B cell (primary cell): ENCODE measurements around the gene NDST3. TPM values are rescaled to one million over a fixed set of nuclear protein-coding genes. Genes with fewer than 3 reads are reported as not detected.

ENCODE experiments used
- ATAC-seq: fragments of 200-7000 bp; cut with Tn5 transposase; one replicate; pipeline ENCODE4 v1.10.0; 2021; ENCODE audit warnings: low read depth, mild to moderate bottlenecking, moderate number of reproducible peaks, moderate library complexity
- CTCF ChIA-PET: fragments of 350-600 bp; sonication (Branson Sonifier 250); formaldehyde crosslinking; loops from one replicate; lab custom pipeline; 2021; ENCODE audit warnings: antibody characterized with exemption, inconsistent platforms; lab: Charles Lee
- POLR2A ChIA-PET: fragments of 350-600 bp; sonication (Branson Sonifier 250); formaldehyde crosslinking; loops from one replicate; lab custom pipeline; 2021; ENCODE audit warnings: antibody characterized with exemption; lab: Charles Lee
- DNase-seq: peaks from one replicate; pipeline ENCODE4 v3.0.0; 2013
- H2AFZ ChIP-seq: 2 replicates; pipeline ENCODE4 v1.6.1; 2012; ENCODE audit warnings: mild to moderate bottlenecking, low read depth, low read length; ENCODE audit not compliant: insufficient read depth, poor library complexity, severe bottlenecking
- H3K27ac ChIP-seq, 2 donors: 1 replicate in 1 of 2; 2 replicates in 1 of 2; pipeline ENCODE4 v1.5.1; 2012 to 2013; ENCODE audit warnings: low read length in 2 of 2, mild to moderate bottlenecking in 2 of 2, moderate library complexity in 1 of 2
- H3K27me3 ChIP-seq, 4 experiments: fragments of 200-600 bp in 1 of 4; sonication (generic) in 1 of 4; replicated peaks in 1 of 4; 1 replicate in 2 of 4; 2 replicates in 2 of 4; pipeline versions ENCODE4 v1.6.1 to v1.7.0; 2013 to 2016; ENCODE audit warnings: low read length in 3 of 4, mild to moderate bottlenecking in 2 of 4, mixed read lengths in 1 of 4, moderate library complexity in 1 of 4; ENCODE audit not compliant: insufficient read depth in 4 of 4, control insufficient read depth in 3 of 4; ENCODE audit errors: control extremely low read depth in 1 of 4
- H3K36me3 ChIP-seq, 2 experiments: replicated peaks in 1 of 2; 1 replicate in 1 of 2; 2 replicates in 1 of 2; pipeline versions ENCODE4 v1.6.1 to v1.7.1; 2013; ENCODE audit warnings: low read length in 1 of 2; ENCODE audit not compliant: insufficient read depth in 2 of 2, control insufficient read depth in 1 of 2; ENCODE audit errors: control extremely low read depth in 1 of 2, extremely low read depth in 1 of 2
- H3K4me1 ChIP-seq, 2 donors: fragments of 200-600 bp in 1 of 2; sonication (generic) in 1 of 2; 1 replicate in 1 of 2; 2 replicates in 1 of 2; pipeline versions ENCODE4 v1.5.1 to v1.6.1; 2013 to 2017; ENCODE audit warnings: low read length in 2 of 2; ENCODE audit not compliant: control insufficient read depth in 2 of 2, insufficient read depth in 2 of 2
- H3K4me2 ChIP-seq: replicated peaks from 2 replicates; pipeline ENCODE3; 2012; ENCODE audit warnings: mild to moderate bottlenecking, low read depth, low read length; ENCODE audit not compliant: poor library complexity, severe bottlenecking
- H3K4me3 ChIP-seq, 5 experiments: fragments of 200-600 bp in 1 of 5; sonication (generic) in 1 of 5; 1 replicate in 3 of 5; 2 replicates in 2 of 5; pipeline versions ENCODE4 v1.5.1 to v1.7.0; 2011 to 2016; ENCODE audit warnings: low read length in 4 of 5, mild to moderate bottlenecking in 4 of 5, low read depth in 2 of 5, control low read depth in 1 of 5, moderate library complexity in 1 of 5; ENCODE audit not compliant: insufficient read depth in 1 of 5; ENCODE audit errors: control extremely low read depth in 1 of 5, extremely low read depth in 1 of 5
- H3K79me2 ChIP-seq: fragments of 200-600 bp; sonication (generic); one replicate; pipeline ENCODE4 v1.6.0; 2016; ENCODE audit warnings: low read length; ENCODE audit not compliant: control insufficient read depth, insufficient read depth
- H3K9ac ChIP-seq: fragments of 200-600 bp; sonication (generic); 2 replicates; pipeline ENCODE4 v1.6.1; 2017; ENCODE audit warnings: mild to moderate bottlenecking, low read length, moderate library complexity
- H3K9me3 ChIP-seq, 3 donors: one replicate each; pipeline versions ENCODE4 v1.6.1 to v1.7.1; 2013; ENCODE audit warnings: low read length in 2 of 3; ENCODE audit not compliant: control insufficient read depth in 2 of 3, insufficient read depth in 1 of 3; ENCODE audit errors: control extremely low read depth in 1 of 3
- H4K20me1 ChIP-seq: 2 replicates; pipeline ENCODE4 v1.6.0; 2012; ENCODE audit warnings: mild to moderate bottlenecking, low read length; ENCODE audit not compliant: insufficient read depth, control insufficient read depth, poor library complexity, severe bottlenecking
- H3K27ac Mint-ChIP-seq: one replicate; pipeline ENCODE4 v1.8.0; 2021; ENCODE audit warnings: mixed read lengths
- H3K27me3 Mint-ChIP-seq: one replicate; pipeline ENCODE4 v1.8.0; 2021; ENCODE audit warnings: mixed read lengths
- H3K4me1 Mint-ChIP-seq: one replicate; pipeline ENCODE4 v1.8.0; 2021; ENCODE audit warnings: mixed read lengths
- H3K4me3 Mint-ChIP-seq: one replicate; pipeline ENCODE4 v1.8.0; 2021; ENCODE audit warnings: mixed read lengths
- H3K9me3 Mint-ChIP-seq: one replicate; pipeline ENCODE4 v1.8.0; 2022; ENCODE audit warnings: mixed read lengths; ENCODE audit not compliant: insufficient read depth
- CTCF ChIP-seq: fragments of 200-600 bp; IDR thresholded peaks from one replicate; pipeline ENCODE4 v1.8.0; 2022; ENCODE audit warnings: antibody characterized with exemption, mild to moderate bottlenecking
- EZH2 ChIP-seq: IDR thresholded peaks from 2 replicates; pipeline ENCODE4 v1.6.1; 2012; ENCODE audit warnings: borderline replicate concordance, low read depth, mild to moderate bottlenecking, moderate library complexity, low read length; ENCODE audit not compliant: insufficient read depth, poor library complexity, severe bottlenecking
- WGBS: methylation state at CpG from one replicate; pipeline ENCODE4 v1.1.5; 2013; ENCODE audit warnings: missing lambda C conversion rate; ENCODE audit not compliant: insufficient coverage; 5-methylcytosine and 5-hydroxymethylcytosine counted together
- intact Hi-C: fragments of 100-400 bp; cut with micrococcal nuclease; formaldehyde crosslinking; loops from one replicate; pipeline ENCODE4 v1.10.0; 2022
- polyA plus RNA-seq: library from polyadenylated mRNA; depleted of rRNA; stranded (reverse); fragments of >200 nt; gene quantifications from 2 replicates; pipeline ENCODE4 v1.2.3, GENCODE V29; 2012
- total RNA-seq, 2 donors: library from RNA; stranded (reverse); fragments of 120-200 nt in 1 of 2; gene quantifications; 1 replicate in 1 of 2; 2 replicates in 1 of 2; pipeline versions ENCODE4 v1.2.3 to v1.2.4, GENCODE V29; 2013 to 2022

The NDST3 gene
- total and polyA plus RNA-seq, 2 donors (not counting 1 experiment from before 2014, with no cell fraction given): not detected

DNA sequence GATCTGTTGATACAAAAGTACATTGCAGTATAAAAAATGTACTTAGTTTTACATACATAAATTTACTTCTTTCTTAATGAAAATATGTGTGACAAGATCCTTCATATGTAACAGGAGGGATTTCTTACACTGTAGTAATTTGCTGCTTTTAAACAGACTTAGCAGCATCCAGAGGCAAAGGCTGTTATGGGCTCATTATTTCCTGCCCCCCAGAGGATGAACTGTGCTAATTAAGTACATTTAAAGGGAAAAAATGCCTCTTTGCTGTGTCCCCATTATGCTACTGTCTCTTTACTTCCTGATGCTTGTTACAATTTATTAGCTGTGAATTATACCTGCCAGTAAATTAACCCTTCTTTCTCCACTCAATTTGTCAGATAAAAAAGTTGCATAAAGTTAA lies 47.1 kb downstream of the NDST3 start:
- TF ChIP-seq EZH2: no peak
- TF ChIP-seq CTCF: no peak
- H3K4me1 ChIP-seq: no peaks in the 10 kb centered on the region
- H3K4me3 ChIP-seq: no peak overlapping the region
- no peak overlapping the region for H3K4me2 ChIP-seq
- no peak overlapping the region for H3K4me3 Mint-ChIP-seq
- H3K27me3 Mint-ChIP-seq: no peaks in the 10 kb centered on the region
- H4K20me1 ChIP-seq: no peaks in the 10 kb centered on the region
- no peak overlapping the region for H3K27ac Mint-ChIP-seq
- intact Hi-C loops: no loop called here
- no peaks in the 10 kb centered on the region for H3K36me3 ChIP-seq
- H3K27ac ChIP-seq: no peak overlapping the region
- H3K27me3 ChIP-seq: no peaks in the 10 kb centered on the region
- no peak overlapping the region for H3K9ac ChIP-seq
- no peaks in the 10 kb centered on the region for H3K4me1 Mint-ChIP-seq
- peaks cover 0 to 7% (median 0%) of the 10 kb centered on the region in 3 donors for H3K9me3 ChIP-seq
- no peaks in the 10 kb centered on the region for H3K79me2 ChIP-seq
- no peaks in the 10 kb centered on the region for H3K9me3 Mint-ChIP-seq
- DNase-seq (no peak), ATAC-seq (no peak)
- no peak overlapping the region for H2AFZ ChIP-seq
- ChIA-PET CTCF (no interaction called here), POLR2A (no interaction called here)

DNA sequence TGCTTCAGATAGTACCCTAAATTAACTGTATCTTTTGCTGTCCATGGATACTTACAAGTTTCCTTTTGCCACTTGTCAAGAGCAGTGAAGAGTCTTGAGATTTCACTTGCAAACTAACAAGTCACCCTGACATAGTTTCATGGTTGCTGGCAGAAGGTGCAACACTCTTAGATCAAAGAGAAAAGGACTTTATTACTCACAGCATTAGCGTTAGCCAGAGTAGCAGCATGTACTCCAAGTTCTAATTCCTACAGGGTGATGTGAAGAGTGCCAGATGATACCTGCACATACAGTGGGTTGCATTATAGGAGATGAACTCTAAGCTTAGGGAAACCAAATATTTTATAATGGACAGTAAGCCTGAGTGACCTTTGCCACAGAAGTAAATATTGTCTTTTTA lies 47.9 kb downstream of the NDST3 start:
- no CpG with 5 or more reads among the region's 1 CpG for WGBS
- ChIA-PET CTCF (no interaction called here), POLR2A (no interaction called here)
- DNase-seq: no peak
- no peaks in the 10 kb centered on the region for H3K4me1 Mint-ChIP-seq
- no peaks in the 10 kb centered on the region for H3K36me3 ChIP-seq
- H3K9ac ChIP-seq: no peak overlapping the region
- intact Hi-C loops: no loop called here
- no peak overlapping the region for H3K4me2 ChIP-seq
- H3K27me3 Mint-ChIP-seq: no peaks in the 10 kb centered on the region
- H3K79me2 ChIP-seq: no peaks in the 10 kb centered on the region
- H3K9me3 ChIP-seq: peaks cover 0 to 4% (median 0%) of the 10 kb centered on the region in 3 donors
- no peak overlapping the region for H3K4me3 ChIP-seq
- no peak overlapping the region for H3K27ac ChIP-seq
- H3K27me3 ChIP-seq: no peaks in the 10 kb centered on the region
- no peak overlapping the region for H3K27ac Mint-ChIP-seq
- no peak overlapping the region for H3K4me3 Mint-ChIP-seq
- no peak overlapping the region for H2AFZ ChIP-seq
- no peaks in the 10 kb centered on the region for H4K20me1 ChIP-seq
- H3K4me1 ChIP-seq: no peaks in the 10 kb centered on the region
- no peak for TF ChIP-seq EZH2
- no peak for TF ChIP-seq CTCF
- no peaks in the 10 kb centered on the region for H3K9me3 Mint-ChIP-seq
- no peak for ATAC-seq
